ENCODE results near the gene PPM1L.

GRCh38 chr3:161126495-161126894 lies 370.5 kb downstream of the PPM1L start:
- no peak for TF ChIP-seq POLR2AphosphoS5 (IDR thresholded peaks at IDR 0.05)
- TF ChIP-seq, protein P1, sequence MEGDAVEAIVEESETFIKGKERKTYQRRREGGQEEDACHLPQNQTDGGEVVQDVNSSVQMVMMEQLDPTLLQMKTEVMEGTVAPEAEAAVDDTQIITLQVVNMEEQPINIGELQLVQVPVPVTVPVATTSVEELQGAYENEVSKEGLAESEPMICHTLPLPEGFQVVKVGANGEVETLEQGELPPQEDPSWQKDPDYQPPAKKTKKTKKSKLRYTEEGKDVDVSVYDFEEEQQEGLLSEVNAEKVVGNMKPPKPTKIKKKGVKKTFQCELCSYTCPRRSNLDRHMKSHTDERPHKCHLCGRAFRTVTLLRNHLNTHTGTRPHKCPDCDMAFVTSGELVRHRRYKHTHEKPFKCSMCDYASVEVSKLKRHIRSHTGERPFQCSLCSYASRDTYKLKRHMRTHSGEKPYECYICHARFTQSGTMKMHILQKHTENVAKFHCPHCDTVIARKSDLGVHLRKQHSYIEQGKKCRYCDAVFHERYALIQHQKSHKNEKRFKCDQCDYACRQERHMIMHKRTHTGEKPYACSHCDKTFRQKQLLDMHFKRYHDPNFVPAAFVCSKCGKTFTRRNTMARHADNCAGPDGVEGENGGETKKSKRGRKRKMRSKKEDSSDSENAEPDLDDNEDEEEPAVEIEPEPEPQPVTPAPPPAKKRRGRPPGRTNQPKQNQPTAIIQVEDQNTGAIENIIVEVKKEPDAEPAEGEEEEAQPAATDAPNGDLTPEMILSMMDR (IDR thresholded peaks at IDR 0.05): no peak
- TF ChIP-seq POLR2A (IDR thresholded peaks at IDR 0.05): no peak

Measured in suprapubic skin (tissue), 4 donors.